Hematopoietic multipotent progenitor cell treated with erythropoietin and hydrocortisone succinate and interleukin-3 and kit ligand, for 4 days (in vitro differentiated cells): ENCODE data around the gene BMPR1B.
"Not testable (repeated sequence)": the region's sequence is repeated elsewhere in the genome, so short reads cannot be mapped to it uniquely, and the experiment has no call there.

Source experiments
- DNase-seq: peaks from one replicate; pipeline ENCODE4 v3.0.0-alpha.2; 2015

The BMPR1B gene

GRCh38 chr4:94841166-94841863 is 83.6 kb downstream of the BMPR1B start:
- DNase-seq, result not testable (repeated sequence)

DNA sequence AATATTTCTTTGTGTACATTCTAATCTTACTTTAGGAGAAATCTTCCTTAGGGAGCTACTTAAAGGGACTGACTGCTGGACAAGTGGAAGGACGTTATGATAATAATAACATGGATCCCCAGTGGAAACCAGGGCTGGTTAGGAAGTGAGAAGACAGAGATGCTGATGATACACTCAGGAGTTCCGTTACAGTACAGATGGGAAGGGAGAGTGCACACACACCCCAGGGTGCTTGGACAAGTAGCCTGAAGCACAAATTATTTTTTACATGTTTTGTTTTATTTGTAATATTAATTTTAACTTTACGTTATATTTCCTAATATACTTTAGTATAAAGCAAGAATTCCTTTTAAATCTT is 84.1 kb downstream of the BMPR1B start:
- no peak for DNase-seq

GRCh38 chr4:94843216-94843615 is 85.5 kb downstream of the BMPR1B start:
- no peak for DNase-seq

DNA sequence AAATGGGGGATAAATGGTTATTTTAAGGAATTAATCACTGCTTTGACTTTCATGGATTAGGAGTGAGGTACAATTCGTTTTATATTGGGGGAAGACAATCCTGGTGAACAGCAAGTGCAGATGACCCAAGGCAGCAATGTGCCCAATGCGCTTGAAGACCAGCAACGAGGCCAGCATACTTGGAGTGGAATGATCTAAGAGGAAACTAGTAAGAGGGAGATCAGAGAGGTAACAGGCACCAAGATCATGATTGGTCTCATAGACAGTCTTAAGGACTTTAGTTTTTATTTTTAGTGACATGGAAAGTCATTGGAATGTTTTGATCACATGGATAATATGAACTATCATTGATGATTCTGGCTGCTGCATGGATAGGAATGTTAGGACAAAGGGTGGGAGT is 90.6 kb downstream of the BMPR1B start:
- no peak for DNase-seq

- DNase-seq, result no peak
Measured at GRCh38 chr4:94849901-94850300, 92.1 kb downstream of the BMPR1B start.

GRCh38 chr4:94852616-94853015 is 94.9 kb downstream of the BMPR1B start:
- DNase-seq, result no peak

DNA sequence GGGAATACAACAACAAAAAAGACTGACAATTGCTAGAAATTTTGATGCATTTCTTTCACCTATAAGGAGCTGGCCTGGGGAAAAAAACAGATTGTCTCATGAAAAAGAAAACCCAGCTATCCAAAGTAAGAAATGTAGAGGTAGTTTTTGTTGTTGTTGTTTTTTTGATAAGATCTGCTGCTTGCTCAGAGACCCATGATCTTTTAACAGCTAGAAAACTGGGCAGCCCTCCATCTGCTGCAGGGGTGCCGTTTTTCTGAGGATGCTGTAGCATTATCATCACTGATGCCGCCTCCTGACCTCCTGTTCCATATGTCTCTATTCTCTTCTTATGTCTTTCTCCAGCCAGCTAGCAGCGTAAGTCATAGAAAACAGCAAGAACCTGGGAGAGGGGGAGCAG is 98.3 kb downstream of the BMPR1B start:
- no peak for DNase-seq

- DNase-seq, result peak; percentile 34
Measured at GRCh38 chr4:94870146-94870545, 112.4 kb downstream of the BMPR1B start.

DNA sequence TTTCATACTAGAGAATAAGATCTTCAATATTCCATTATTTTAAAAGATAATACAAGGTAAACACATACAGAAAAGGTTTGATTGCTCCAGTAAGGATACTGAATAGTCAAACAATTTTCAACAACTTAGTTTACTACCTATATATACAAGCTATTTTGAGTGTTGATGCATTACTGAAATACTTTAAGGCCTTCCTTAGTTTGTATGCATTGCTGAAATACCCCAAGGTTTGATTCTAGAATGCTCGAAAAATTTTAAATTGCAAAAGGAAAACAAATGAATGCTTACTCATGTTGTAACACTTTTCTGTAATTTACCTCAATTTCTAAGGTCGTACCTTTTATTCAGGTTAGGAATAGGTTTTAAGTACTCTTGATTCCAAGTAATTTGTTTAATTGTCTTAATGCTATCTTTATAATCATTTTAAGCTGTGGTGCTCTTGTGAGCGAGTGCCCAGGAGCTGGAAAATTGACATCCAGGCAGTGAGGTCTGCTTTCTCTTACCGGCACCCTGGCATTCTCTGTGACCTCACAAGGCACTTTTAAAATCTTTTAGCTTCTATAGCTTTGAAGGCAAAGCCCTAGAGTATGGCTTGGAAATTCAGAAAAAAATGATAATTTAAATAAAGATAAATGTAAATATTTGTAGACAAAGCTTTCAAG is 114.0 kb downstream of the BMPR1B start:
- no peak for DNase-seq

DNA sequence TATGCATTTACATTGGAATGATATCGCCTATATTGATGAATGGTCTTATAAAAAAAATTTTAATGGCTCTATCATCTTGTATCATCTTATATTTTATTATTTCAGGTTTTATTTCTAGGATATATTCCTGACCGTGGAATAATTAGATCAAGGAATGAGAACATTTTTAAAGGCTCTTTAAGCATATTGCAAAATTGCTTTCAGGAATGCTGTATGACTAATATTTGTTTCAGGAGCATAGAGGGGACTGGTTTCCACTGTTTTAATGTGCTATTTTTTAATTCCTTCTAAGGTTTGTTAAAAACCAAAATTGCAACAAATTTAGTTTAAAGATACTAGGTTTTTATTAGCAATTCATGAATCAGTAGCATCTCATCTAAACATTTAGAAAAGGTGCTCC is 120.2 kb downstream of the BMPR1B start:
- DNase-seq, result no peak

DNA sequence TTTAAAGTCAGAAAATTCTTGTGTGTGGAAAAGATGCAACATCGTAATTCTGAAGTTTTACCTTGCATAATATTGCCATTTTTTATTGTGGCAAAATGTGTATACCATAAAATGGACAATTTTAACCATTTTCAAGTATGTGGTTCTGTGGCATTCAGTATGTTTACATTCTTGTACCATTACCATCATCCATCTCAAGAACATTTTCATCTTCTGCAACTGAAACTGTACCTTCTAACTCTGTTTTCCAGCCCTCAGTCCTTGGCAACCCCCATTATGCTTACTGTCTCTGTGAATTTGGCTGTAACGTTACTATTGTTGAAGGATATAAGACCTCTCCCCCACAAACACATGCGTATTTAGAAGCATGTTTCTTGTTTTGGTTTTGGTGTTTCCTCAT is 123.2 kb downstream of the BMPR1B start:
- DNase-seq, result no peak

- no peak for DNase-seq
Measured at GRCh38 chr4:94882756-94883155, 125.0 kb downstream of the BMPR1B start.

DNA sequence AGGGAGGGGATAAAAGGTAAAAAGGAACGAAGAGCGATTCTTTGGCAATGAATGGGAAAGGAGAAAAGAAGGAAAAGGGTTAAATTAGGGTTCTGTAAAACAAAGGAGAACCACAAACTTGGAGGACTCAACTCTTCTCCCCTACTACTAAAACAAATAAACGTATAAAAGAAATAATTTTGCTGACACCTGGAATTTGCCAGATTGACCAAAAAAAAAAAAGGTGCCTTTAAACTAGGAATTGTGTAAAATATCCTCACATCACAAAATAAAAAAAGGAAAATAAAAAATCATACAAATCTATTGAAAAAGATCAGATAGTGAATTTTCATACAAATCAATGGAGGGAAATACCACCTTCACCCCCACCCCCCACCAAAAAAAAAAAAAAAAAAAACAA is 129.3 kb downstream of the BMPR1B start:
- DNase-seq, result no peak

DNA sequence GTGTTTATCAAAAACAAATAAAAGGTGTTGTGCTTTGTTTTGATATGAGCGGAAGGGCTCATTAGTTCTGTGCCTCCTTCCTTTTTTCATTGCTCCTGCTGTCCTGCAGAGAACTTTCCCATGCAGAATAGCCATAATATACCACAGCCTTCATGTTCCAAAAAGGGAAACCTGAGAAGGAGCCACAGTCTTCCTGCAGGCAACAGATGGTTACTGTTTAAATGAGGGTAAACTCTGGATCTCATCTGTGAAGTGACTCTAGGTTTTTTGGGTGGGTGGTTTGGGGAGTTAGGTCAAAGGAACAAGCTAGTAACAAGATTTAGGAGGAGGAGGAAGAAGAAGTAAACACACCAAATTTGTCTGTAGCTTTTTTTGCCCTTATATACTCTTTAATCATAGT is 131.8 kb downstream of the BMPR1B start:
- DNase-seq, result no peak

DNA sequence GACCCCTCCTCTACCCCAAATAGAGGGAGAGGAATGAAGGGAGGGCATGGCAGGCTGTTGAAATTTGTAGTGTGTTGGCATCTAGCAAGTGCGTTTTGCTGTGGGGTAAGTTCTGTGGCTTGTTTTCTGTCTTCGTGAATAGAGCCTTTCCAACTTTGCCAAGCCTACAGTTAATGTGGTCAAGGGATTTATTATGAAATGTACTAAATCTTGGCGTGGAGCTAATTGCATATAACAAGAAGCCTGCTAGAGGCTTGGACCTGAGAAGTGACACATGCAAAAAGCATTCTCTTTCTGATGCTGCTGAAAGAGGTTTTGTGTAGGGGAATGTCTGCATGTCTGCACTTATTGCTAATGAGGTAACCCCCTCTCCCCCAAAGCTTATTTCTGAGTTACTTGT is 132.2 kb downstream of the BMPR1B start:
- no peak for DNase-seq

- DNase-seq, result no peak
Measured at GRCh38 chr4:94890579-94890978, 132.8 kb downstream of the BMPR1B start.

DNA sequence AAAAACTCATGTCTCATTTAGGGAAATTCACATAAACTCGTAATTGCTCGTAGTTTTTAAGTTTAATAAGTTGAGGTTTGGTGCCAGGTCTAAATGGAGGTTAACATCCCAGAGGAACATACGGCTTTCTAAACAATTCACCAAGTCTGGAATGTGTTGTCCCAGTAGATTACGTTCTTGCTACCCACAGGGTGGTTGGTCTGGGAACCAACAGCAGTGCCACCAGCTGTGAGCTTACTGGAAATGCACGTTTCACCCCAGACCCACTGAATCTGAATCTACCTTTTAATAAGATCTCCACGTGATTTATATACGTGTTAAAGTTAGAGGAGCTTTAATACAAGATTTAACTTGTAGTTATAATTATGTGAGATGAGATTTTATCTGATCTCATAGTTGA is 134.3 kb downstream of the BMPR1B start:
- DNase-seq, result no peak

DNA sequence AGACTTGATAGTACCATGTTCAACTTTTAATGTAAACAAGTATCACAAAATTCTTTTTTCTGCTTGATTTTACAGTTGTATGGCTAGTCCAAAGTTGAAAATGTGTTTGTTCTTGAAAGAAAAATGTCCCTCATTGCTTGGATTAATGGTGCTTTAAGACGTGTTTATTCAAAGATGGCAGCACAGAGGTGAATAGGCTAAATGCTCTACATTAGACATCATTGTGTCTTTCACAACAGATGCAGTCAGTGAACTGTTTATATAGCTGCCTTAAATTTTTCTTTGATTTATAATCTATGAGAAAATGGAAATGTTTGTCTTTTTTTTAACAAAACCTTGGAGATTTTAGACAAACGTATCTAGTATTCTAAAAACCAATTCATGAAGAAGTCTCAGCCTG is 137.3 kb downstream of the BMPR1B start:
- no peak for DNase-seq

DNA sequence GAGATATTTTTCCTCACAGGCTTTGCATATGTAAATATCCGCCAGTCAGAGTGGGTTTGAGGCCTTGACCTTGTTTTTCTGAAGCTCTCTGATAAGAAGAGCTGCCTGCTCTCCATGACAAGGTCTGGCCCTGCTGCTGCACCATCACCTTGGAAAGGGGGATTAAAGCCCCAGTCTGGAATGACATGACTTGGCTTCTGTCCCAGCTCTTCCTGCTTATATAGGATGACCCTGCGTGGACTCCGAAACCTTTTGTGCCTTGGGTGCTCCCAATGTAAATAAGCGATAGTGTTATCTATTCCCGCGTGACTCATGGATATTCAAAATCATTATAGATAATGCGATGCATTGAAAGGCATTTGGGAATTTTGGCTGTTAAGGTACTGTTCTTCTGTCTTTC is 139.3 kb downstream of the BMPR1B start:
- DNase-seq, result no peak

GRCh38 chr4:94905511-94905910 is 147.8 kb downstream of the BMPR1B start:
- no peak for DNase-seq

- DNase-seq, result no peak
Measured at GRCh38 chr4:94909645-94910044, 151.9 kb downstream of the BMPR1B start.

DNA sequence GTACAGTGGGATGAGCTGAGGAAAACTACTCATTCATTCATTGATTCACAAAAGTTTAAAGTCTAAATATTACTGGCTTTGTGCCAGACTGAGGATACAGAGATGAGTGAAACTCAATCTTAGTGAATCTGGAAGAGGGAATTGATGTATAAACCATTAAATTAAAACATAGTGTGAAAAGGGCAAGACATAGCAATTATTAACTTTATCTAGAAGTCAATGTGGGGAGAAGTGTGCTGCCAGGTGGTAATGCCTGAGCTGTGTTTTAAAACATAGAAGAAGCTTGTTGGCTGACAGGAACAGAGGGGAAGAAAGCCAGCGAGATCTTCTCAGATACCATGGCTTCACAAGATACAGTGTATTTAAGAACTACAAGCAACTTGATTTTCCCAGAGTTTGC is 153.4 kb downstream of the BMPR1B start:
- no peak for DNase-seq

DNA sequence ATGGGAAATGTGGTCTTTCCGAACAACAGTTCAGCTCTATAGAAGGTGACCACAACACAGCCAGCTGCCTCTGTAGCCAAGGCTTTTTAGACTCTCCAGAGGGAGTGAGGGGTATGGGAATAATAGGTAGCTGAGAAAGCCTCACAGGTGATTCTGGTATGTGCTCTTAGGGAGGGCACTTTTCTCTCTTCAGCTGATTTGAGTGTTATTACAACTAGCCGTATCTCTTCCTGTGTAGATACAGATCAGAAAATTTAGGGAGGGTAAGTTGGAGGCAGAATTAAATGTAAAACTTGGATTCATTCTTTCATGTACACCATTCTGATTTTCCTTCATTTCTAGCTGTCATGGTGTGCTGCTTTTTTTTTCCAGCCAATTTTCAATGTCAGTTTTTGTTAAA is 154.9 kb downstream of the BMPR1B start:
- DNase-seq, result no peak

- peak; percentile 1 for DNase-seq
Measured at GRCh38 chr4:94913316-94913715, 155.6 kb downstream of the BMPR1B start.

DNA sequence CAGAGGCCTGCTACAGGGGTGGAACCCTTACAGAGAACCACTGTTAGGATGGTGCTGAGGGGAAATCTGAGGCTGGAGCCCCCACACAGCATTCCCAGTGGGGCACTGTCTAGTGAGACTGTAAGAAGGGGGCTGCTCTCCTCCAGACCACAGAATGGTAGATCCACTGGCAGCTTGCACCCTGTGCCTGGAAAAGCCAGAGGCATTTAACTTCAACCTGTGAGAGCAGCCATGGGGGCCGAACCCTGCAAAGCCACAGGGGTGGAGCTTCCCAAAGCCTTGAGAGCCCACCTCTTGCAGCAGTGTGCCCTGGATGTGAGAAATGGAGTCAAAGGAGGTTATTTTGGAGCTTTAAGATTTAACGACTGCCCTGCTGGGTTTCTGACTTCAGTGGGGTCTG is 159.4 kb downstream of the BMPR1B start:
- DNase-seq, result no peak
